Umbilical cord (tissue), 2 donors: ENCODE measurements around the gene MISP3. TPM values are rescaled to one million over a fixed set of nuclear protein-coding genes. Genes with fewer than 3 reads are reported as not detected.

ENCODE experiments used
- DNase-seq: peaks from one replicate; pipeline ENCODE4 v3.0.0-alpha.2; 2015; ENCODE audit warnings: low spot score
- total RNA-seq: library from RNA; depleted of rRNA; stranded (reverse); fragments of >200 nt; gene quantifications from one replicate; pipeline ENCODE4 v1.2.3, GENCODE V29; 2014; ENCODE audit warnings: low replicate concordance; ENCODE audit not compliant: insufficient read depth

The MISP3 gene
- total RNA-seq, 1 donor from 2014 or later, result 0.96 TPM

DNA sequence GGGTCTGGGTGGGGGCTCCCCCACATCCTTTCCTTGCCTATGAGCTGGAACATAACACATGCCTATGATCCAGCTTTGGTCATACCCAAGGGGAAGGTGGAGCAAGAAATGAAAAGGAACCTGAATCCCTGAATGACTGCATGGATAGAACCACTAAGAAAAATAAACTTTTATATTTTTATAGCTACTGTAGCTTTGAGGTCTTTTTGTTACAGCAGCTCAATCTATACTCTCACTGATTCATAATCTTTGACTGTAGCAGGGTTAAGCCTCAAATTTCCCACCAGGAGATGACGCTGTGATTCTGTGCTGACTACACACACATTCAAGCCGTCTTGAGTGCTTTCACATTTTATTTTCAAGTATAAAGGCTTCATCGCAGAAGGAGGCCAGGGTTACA is 19.6 kb upstream of the MISP3 start:
- DNase-seq, result no peak

DNA sequence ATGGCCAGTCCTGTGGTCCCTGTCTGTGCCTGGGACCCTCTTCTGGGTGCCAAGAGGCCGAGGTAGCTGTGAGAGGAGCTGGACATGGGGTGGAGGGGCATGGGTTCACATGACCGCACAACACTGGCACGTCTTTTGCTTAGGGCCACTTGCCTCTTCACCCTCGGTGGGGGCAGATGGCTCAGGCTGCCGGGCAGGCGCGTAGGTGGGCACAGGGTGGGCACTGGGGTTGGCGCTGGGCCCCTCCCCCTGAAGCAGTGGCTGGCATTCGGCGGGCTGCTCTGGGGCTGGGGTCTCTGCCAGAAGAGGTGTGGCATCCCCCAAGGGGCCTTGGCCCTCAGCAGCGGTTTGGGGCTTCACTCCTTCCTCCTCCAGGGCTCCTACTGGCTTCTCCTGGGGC is 19.1 kb upstream of the MISP3 start:
- DNase-seq, result no peak

DNA sequence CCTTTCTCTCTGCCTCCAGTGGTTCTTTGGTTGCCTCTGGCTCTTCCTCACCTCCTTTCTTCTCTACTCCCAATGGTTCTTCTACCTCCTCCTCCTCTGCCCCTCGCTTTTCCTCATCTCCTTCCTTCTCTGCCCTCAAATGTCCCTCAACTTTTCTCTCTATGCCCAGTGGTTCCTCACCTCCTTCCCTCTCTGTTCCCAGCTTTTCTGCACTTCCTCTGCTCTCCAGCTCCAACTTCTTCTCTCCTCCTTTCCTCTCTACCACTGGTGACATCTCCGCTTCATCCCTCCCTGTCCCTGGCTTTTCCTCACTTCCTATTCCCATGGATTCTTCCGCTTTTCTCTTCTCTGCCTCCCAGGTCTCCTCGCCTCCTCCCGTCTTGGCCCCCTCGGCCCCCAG is 18.5 kb upstream of the MISP3 start:
- DNase-seq, result no peak

DNA sequence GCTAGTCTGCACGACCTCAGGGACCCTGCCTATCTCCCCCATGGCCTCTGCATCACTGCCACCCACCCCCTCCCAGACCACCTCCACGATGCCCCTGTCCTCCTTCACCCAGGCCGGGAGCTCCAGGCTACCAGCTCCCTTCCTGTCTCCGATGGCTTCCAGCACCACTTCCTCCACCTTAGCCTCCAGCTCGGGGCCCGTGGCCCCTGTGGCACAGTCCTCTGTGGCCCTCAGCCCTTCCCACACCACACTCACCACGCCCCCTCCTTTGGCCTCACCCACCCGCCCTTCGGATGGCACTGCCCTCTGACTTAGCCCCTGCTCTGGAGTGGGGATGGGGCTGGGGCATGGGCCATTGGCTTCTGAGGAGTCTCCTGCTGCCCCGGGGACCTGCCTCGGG is 17.9 kb upstream of the MISP3 start:
- DNase-seq, result no peak

DNA sequence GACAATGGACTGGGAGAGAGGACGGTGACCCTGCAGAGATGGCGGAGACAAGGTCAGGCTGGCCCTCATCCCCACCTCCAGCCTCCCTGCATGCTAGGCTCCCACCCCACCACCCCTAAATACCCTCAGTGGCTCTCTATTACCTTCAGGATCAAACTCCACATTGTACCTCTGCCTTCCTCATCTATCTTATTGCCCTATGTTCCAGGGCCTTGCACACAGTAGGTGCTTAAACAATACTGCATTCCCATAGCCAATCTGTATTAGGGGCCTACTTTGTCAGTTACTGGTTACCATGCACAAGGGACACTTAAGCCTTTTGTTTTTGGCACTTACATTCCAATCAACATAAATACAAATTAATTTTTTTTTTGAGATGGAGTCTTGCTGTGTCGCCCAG is 17.2 kb upstream of the MISP3 start:
- no peak for DNase-seq

DNA sequence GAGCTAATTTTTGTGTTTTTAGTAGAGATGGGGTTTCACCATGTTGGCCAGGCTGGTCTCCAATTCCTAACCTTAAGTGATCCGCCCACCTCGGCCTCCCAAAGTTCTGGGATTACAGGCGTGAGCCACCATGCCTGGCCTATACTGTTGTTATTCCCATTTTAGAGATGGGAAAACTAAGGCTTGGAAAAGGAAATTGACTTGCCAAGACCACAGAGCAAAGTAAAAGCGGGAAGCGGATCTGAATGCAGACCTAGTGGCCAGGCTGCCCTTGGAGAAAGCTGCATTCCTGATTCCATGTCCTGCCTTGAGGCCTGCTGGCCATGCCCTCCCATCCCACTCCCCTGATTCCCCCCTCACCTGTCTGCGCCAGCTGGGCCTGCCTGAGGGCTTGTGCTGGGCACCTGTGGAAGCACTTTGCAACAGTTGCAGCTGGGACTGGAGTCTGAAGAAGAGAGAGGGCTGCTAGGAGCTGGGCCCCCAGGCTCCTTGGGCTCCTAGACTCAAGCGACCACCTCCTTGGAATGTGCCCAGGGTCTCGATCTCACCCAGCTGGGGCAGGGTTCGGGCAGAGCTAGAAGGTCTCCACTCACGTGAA is 16.4 kb upstream of the MISP3 start:
- DNase-seq, result no peak

DNA sequence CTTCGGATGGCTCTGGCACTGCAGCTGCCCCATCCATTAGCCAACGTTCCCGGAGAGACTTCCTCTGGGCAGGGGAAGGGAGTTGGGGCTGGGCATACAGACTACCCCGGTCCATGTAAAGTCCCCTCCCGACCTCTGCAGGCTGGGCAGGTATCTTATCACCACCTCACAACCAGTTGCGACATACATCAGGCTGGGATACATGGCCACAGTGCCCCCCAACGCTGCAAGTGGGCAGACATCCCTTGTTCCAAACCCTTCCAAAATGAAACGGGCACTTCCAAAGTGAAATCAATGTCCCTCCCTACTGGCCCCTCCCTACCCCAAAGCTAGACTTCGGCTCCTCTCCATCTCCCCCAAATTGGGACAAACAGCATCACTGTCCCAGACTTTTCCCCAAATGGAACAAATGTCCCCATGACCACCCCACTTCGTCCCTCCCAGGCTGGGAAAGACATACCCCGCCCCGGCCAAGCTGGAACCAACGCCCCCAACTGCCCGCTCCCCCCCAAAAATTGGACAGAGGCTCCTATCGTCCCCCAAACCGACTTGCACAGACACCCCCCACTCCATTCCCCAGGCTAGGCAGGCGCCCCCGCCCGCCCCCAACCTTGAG is 15.7 kb upstream of the MISP3 start:
- DNase-seq, result no peak

DNA sequence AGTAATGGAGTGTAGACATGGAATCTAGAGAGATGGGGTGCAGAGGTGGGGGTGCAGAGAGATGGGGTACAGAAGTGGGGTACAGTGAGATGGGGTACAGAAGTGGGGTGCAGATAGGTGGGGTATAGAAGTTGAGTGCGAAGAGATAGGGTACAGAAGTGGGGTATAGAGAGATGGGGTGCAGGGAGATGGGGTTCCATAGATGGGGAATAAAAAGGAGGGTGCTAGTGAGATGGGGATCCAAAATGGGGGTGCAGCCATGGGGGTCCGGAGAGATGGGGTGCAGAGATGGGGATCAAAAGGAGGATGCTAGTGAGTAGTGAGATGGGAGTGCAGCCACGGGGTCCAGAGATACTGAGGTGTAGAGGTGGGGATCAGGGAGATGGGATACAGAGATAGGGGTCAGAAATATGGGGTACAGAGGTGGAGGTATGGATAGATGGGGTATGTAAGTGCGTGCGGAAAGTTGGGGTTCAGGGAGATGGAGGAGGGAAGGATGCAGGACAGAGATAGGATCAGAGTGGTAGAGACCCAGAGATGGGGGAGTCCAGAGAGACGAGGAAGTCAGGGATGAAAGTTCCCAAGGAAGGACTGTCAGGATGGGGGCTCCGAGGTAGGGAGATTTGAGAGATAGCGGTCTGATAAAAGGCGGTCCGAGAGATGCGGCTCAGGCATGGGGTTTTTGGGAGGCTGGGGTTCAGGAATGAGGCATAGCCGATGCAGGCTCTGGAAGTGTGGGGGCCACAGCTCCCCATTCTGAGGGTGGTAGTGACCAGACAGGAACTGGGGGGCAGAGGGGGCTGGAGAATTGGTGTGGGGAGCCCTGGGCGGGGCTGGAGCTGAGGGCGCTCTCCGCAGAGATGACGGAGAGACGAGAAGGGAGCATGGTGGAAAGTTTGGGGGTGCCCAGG is 14.1 kb upstream of the MISP3 start:
- DNase-seq, result no peak

DNA sequence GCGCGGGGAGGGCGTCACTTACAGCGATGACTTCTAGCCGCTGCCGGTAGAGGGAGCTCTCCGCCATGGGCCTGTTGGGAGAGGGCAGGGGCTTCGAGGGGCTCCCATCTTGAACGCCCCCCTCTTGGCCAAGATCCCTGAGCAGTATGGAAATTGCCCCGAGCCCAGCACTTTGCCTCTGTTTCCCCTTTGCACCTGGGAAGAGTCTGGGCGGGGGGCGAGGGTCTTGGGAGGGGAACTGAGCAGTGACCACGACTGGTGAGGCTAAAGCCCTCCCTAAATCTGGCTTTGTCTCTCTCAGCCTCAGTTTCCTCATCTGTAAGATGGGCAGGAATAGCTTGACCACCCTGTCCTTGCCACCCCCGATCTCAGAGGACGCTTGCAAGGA is 13.5 kb upstream of the MISP3 start:
- no peak for DNase-seq

DNA sequence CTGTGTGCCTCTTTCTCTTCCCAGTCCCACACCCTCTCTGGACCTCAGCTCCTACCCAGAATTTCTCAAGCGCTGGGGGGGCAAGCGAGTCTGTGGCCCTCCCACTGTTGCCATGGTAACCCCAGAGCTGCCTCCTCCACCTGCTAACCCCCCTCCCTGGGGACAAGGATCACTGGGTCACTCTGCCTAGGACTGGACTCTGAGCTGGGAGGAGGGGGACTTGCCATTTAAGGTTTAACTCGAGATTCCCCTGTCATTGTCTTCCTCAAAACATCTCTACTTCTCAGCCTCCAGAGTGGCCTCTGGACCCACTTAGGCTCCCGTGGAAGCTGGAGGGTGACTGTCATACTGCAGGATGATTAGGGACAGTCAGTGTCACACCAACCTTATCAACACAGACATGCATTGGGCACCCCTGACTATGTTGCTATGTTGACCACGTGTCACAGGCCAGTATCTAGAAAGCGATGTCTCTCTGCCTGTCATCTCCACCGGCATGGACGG is 12.9 kb upstream of the MISP3 start:
- no peak for DNase-seq

DNA sequence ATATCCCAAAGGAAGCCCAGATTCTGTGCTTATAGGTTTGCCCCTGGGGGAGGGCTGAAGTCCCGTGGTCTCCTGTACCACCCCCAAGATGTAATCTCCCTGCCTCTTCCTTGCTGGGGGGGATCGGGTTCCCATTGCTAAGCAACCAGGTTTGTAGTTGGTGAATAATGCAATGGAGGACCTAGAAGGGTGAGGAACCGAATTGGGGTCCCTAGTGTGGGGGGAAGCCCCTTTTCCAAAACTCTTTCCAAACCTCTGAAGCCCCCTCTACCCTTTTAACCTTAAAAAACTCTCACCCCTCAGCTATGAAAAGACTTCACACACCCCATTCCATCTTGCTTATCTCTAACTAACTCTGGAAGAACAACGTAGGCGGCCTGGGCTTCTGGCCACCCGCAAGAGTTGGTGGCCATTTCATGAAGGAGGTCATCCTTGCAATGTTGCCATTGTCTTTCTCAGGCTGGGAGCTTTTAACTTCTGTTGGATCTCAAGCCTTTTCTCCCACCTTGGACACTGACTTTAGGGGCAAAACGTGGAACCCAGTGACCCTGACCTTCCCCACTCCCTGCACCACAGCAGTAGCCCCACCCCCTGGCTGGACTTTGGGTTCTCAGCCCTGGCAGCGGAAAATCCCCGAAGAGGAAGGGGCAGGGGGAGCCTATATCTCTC is 11.4 kb upstream of the MISP3 start:
- no peak for DNase-seq

DNA sequence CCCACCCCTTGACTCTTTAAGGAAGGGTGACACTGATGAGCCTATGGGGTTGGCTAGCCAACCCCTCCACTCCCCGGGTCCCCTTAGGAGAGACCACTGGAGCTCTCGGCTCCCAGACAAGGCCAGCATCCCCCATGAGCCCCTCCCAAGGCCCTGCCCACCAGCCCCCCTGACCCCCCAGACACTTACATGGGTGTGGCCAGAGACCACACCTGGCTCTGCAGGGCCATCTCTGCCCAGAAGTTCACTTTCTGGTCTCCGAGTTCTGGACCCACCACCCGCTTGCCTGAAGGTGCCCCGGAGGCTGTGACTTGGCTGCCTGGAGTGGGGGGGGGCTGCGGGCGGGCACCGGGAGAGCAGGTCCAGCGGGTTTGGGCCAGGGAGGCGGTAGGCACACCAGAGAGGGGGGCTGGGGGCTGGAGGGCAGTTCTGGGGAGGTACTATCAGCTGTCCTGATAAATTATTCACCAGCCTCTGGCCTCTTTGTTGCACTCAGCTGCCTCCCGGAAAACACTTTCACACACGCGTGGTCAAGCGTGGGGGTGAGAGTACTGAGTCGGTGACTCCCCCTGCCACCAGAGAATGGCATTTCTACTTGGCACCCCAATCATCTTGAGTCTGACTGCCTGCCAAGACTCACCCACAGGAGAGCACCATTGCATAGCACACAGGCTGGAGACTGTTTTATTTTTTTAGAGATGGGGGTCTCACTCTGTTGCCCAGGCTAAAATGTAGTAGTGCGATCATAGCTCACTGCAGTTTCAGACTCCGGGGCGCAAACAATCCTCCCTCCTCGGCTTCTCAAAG is 10.6 kb upstream of the MISP3 start, which contains the start of gene PALM3:
TSS of gene PALM3 (minus strand) at position 326 of the 807 bp plus-strand sequence. CDS start at position 230, 96 bp downstream.
- no peak for DNase-seq

DNA sequence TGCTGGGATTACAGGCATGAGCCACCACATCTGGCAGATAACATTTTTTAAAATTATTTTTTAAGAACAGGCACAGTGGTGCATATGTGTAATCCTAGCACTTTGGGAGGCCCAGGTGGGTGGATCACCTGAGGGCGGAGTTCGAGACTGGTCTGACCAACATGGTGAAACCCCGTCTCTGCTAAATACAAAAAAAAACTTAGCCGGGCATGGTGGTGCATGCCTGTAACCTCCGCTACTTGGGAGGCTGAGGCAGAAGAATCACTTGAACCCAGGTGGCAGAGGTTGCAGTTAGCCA is 10.1 kb upstream of the MISP3 start:
- DNase-seq, result no peak

DNA sequence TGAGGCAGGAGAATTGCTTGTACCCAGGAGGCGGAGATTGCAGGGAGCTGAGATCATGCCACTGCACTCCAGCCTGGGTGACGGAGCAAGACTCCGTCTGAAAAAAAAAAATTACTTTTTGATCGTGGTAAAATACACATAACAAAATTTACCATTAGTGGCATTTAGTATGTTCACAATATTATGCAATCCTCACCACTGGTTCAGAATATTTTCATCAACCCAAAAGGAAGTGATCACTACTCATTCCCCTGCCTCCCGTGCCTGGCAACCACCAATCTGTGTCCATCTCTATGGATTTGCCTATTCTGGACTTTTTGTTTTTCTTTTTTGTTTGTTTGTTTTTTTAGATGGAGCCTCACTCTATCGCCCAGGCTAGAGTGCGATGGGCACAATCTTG is 9.5 kb upstream of the MISP3 start:
- no peak for DNase-seq

DNA sequence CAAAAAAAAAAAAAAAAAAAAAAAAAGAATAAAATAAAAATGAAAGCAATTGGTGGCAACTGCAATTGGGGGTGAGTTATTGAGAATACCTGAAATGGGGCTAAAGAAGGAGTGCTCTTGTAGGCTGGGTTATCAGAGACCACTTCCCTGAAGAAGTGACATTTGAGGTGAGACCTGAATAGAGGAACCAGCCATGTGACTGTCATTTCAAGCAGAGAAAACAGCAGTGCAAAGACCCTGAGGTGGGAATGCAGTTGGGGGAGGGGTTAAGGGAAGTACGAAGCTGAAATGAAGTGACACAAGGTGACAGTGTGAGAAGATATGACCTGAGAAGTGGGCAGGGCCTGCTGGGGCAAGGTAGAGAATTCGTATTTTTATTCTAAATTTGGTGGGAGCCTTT is 6.5 kb upstream of the MISP3 start:
- DNase-seq, result no peak

DNA sequence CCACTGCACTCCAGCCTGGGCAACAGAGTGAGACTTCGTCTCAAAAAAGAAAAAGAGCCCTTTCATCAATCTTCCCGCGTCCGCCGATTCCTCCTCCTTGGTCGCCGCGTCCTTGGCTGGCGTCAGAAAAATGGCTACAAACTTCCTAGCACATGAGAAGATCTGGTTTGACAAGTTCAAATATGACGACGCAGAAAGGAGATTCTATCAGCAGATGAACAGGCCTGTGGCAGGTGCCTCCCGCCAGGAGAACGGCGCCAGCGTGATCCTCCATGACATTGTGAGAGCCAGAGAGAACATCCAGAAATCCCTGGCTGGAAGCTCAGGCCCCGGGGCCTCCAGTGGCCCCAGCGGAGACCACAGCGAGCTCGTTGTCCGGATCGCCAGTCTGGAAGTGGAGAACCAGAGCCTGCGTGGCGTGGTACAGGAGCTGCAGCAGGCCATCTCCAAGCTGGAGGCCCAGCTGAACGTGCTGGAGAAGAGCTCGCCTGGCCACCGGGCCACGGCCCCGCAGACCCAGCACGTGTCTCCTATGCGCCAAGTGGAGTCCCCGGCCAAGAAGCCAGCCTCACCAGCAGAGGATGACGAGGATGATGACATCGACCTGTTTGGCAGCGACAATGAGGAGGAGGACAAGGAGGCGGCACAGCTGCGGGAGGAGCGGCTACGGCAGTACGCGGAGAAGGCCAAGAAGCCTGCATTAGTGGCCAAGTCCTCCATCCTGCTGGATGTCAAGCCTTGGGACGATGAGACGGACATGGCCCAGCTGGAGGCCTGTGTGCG is 2.1 kb upstream of the MISP3 start:
- no peak for DNase-seq

DNA sequence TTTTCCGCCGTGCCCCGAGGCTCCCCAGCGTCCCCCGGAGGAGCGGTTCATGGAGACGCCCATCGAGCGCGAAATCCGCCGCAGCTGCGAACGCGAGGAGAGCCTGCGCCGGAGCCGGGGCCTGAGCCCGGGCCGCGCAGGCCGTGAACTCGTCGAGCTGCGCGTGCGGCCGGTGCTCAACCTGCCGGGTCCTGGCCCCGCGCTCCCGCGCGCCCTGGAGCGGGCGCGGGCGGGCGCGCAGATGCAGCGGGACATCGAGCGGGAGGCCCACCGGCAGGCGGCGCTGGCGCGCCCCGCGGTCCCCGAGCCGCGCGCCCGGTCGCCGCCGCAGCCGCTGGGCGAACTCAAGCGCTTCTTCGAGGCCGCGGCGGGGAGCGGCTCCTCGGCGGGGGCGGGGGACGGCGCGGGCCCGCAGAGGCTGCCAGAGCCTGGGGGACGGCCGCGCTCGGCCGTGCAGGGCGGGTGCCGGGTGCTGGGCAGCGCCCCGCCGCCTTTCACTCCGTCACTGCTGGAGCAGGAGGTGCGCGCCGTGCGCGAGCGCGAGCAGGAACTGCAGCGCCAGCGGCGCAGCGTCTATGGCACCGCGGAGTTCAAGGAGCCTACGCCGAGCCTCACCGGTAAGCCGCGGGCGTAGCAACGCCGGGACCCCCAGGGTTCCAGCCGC is 807 bp downstream of the MISP3 start:
- DNase-seq, result peak; percentile 78

DNA sequence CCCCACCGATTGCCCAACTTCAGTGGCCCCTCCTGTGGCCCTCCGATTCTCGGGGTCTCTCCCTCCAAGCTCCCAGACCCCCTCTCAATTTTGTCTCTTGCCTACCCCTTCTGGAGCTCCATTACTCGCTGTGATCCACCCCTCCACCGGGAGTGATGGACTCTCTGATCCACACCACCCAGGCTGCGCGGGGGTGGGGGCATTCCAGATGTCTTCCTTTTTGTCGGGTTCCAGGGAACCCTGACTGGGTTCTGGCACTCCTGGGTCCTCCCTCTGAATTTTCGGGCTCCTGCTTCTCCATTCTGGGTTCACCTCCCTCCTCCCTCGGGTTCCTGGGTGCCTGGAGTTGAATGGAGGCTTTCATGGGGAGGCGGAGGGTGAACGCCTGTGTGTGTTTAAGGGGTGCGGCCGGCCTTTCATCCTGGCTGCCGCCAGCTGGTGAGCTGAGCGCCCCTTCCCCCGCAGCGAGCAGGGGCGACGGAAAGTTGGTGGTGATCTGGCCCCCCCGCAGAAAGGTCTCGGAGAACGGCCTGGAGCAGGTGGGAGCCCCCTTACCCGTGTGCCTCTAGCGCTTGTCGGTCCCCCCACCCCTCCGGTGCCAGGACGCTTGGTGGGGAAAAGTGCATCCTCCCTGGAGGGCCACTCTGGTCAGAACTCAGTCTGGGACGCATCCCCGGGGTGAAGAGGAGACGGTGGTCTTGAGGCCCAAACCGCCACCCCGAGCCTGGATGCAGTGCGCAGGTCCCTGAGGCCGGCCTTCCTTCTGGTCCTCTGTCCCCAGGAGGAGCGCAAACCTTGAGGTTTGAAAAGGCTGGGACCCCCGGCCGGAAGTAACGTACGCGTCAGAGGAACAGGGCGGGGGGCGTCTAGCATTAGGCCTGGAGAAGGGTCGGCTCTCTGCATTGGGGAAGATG is 1.6 kb downstream of the MISP3 start:
- DNase-seq, result peak; percentile 22

DNA sequence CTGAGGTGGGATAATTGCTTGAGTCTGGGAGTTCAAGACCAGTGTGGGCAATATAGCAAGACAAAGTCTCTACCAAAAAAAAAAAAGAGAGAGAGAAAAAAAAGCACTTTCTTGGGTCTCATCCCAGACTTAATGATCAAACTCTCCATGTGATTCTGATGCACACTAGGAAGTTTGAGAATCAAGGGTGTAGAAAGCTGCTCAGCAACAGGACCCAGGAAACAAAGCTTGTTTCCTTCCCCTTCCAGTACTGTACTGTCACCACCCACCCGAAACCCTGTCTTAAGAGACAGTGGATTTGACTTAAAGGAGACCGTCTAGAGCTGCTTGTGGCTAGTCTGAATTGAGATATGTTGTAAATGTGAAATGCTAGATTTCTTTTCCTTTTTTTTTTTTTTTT is 5.8 kb downstream of the MISP3 start:
- no peak for DNase-seq
